ENCODE results near the gene LRRC1. TPM values are rescaled to one million over a fixed set of nuclear protein-coding genes. Genes with fewer than 3 reads are reported as not detected.

The LRRC1 gene
- total RNA-seq, 1 donor from 2014 or later = 17.8 TPM

GRCh38 chr6:53846250-53846649 is 51.4 kb downstream of the LRRC1 start:
- no peak for DNase-seq (ENCODE audit: low spot score)

- DNase-seq (ENCODE audit: low spot score) = no peak
These were observed 53.0 kb downstream of the LRRC1 start for GRCh38 chr6:53847796-53848314.

DNA sequence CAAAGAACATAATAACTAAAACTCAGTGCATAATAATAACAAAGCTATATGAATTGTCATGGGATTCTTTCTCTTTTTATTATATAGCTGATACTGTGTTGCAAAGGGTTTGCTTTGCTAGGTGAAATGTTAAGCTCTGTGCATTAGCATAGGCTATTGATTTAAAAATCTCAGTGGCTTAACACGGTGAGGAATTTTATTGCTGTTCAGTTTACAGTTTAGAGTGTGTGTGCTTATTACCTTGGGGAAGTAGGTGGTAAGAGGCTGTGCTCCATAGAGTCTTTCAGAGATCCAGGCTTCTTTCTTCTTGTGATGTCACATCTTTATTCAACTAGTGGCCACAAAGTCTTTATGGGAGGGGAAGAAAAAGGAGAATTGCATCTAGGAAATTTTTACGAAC is 55.7 kb downstream of the LRRC1 start:
- DNase-seq (ENCODE audit: low spot score) = no peak

DNA sequence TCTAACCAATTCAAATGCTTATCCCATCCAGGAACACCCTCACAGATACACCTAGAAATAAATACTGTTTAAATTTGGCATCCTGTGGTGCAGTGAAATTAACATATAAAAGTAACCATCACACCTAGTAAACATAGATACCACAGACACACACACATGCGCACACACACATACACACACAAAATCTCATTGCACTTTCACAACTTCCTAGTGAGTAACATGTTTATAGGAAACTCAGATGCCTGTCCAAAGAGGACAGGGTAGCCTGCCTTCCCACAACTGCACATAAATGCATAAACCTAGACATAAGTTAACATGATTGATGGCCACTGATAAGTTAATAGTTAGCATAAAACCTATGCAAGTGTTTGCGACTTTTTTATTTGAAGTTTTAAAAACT is 56.8 kb downstream of the LRRC1 start:
- DNase-seq (ENCODE audit: low spot score) = no peak

DNA sequence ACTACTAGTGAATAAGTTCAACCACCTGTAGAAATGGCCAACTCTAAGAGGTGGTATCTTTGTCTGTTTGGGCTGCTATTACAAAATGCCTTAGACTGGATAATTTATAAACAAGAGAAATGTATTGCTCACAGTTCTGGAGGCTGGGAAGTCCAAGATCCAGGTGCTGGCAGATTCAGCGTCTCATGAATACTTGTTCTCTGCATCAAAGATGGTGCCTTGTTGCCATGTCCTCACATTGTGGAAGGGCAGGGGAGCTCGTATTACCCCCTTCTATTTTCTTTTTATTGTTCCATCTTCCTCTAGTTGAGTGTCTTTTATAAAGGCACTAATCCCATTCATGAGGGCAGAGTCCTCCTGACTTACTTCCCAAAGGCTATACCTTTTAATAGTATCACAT is 58.0 kb downstream of the LRRC1 start:
- DNase-seq (ENCODE audit: low spot score) = no peak

DNA sequence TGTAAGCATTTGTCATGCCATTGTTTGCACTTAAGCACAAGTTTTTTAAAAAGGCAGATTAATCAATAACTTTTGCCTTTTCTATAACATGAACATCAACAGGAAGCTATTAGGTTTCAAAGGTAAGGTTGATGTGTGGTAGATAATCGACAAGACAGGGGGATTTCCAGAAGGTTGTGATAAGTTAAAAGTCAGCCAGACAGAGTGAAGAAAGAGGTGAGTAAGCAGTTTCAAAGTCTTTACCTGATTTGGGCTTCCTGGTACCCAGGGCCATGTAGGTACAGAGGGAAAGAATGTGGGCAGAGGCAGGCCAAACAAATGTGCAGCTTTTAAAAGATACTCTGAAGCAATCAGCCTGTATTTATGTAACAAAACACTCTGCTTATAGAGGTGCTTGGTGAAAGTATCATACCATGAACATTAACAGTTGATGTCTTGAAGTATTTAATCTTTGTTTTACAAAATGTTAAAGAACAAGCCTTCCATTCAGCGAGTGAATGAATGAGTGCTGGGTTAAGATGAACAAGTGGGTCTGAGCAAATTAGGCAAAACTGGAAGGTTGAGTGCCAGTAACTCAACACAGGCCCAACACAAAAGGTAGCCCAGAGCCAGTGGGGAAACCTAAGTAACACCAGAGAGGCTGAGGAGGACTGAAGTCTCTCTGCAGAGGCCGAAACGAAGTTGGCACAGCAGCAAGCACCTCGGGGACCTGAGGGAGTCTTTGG is 60.2 kb downstream of the LRRC1 start:
- DNase-seq (ENCODE audit: low spot score) = no peak

- no peak for DNase-seq (ENCODE audit: low spot score)
These were observed 61.1 kb downstream of the LRRC1 start for GRCh38 chr6:53855940-53856339.

DNA sequence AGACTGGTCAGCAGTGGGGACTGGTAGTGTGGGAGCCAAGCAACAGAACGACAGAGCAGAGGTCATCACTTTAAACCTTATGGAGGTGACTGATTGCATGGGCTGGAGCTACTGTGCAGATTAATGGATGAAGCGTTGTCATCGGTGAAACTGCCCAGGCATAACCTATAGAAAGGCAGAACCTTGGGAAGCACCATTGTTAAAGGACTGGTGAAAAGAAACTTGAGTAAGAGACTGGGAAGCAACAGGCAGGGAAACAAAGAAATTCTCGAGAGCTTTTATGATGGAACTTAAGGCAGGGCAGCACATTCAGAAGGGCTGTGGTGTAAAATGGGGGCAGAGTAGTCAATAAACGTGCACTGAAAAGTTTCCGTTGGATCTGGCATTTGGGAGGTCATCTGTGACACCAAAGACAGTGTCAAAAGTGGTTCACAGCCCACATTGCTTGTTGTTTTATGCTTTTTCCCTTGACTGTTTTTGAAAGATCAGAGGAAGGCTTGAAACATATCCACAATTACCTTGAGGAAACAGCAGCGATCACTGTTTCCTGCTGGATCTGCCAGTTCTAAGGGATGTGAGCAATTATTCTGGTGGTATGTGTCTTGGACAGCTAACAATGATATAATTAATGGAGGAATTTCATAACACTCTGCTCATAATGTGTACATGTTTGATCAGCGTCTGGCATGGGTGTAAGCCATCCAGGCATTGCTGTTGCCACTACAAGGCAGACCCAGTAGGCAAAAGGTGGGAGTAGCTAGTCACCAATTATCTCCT is 62.7 kb downstream of the LRRC1 start:
- no peak for DNase-seq (ENCODE audit: low spot score)

DNA sequence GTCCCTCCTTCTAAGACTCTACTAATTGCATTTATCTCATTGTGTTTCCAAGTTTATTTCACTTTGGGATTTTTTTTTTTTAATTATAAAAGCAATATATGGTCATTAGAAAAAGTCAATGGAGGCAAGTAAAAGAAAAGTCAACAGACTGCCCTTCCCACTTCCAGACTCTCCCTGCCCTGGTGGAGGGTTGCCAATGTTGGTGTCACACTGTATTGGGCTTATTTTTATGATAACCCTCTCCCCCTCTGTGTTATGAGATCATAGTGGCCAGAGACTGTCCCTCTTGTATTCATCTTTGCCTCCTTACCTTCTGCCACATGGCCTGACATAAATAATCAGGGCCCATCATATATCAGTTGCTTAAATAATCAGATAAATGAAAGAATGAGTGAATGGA is 63.4 kb downstream of the LRRC1 start:
- no peak for DNase-seq (ENCODE audit: low spot score)

- DNase-seq (ENCODE audit: low spot score) = no peak
These were observed 64.1 kb downstream of the LRRC1 start for GRCh38 chr6:53858913-53859312.

- no peak for DNase-seq (ENCODE audit: low spot score)
These were observed 65.7 kb downstream of the LRRC1 start for GRCh38 chr6:53860511-53860910.

DNA sequence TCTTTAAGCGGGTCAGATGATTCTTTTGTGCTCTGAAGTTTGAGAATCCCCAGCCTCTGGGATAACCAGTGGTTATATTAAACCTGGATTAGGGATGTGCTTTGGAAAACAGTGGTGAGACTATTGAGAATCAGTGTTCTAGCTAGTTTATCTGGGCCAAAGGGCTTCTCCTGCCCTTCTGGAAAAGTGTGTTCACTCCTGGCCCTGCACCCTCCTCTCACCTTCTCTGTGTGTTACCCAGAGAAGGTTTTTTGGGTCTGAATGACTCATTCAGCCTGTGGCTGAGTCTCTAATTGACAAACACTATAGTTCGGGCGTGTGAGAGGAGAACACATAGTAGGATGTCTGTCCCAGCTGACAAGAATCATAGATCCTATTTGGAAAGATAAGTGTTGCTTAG is 66.7 kb downstream of the LRRC1 start:
- DNase-seq (ENCODE audit: low spot score) = peak; percentile 75

DNA sequence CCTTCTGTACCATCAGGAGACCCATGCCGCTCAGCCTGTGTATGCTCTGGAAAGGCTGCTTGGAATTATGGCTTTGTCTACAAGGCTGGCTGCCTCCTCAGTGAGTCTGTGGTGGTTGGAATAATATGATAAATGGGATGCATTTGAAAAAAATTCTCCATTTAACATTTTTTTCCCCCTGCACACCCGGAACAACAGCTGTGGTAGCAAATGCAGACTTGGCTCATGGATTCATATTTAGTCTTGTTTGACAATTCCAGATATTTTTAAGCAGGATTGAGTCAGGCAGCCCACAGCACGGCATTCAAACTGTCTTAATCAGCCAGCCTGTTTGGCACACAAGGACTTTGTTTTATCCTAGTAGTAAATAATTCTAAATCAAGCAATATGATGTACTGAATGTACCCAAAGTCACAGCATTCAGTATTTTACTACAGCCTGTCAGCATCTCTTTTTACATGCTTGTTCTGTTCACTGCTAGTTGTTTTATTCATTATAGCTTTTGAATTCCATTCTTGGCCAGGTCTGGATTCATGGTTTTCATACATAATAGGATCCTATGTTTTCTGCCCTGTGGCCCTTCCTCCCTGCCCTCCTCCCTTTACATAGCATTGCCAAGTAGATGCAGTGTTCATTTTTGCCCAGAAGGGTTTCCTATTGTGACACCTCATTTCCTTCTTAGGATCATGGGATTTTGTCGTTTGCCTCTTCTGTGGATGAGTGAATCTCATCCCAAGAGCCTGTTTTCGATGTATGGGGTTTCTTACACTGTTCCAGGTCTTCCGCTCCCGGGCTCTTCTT is 68.1 kb downstream of the LRRC1 start:
- peak; percentile 91 for DNase-seq (ENCODE audit: low spot score)

DNA sequence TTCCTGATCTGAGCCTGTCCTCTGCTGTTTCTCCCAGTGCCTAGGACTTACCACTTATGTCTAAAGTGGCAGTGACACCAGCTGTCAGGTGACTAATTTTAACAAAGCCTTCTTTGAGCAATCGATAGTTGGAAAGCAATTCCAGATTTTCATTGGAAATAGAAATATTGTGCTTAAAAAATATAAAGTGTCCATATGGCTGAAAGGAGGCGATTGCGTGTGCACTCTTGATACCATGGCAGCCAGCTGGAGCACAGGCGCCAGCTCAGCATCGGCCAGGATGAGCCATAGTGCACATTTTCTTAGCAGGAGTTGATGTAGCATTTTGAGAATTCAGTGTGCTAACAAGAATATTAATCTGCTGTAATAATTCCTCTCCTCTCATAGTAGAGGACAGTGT is 70.0 kb downstream of the LRRC1 start:
- no peak for DNase-seq (ENCODE audit: low spot score)

GRCh38 chr6:53866226-53866625 is 71.4 kb downstream of the LRRC1 start:
- DNase-seq (ENCODE audit: low spot score) = no peak

DNA sequence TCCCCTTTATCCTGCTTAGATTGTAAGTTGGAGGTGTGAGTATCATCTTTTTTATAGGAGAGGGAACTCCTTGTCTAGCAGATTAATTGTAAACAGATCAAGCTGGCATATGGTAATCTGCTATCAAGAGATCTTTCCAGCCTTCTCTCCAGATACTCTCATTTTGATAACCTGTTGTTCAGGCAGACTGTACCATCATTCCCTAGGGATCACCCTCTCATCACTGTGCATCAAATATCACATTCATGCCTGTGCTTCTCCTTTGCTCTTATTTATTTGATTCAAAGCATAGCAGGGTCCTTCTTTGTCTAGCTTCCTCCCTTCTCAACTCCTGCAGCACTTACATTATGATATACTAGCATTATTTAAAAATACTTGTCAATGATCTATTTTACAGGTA is 73.8 kb downstream of the LRRC1 start:
- no peak for DNase-seq (ENCODE audit: low spot score)

DNA sequence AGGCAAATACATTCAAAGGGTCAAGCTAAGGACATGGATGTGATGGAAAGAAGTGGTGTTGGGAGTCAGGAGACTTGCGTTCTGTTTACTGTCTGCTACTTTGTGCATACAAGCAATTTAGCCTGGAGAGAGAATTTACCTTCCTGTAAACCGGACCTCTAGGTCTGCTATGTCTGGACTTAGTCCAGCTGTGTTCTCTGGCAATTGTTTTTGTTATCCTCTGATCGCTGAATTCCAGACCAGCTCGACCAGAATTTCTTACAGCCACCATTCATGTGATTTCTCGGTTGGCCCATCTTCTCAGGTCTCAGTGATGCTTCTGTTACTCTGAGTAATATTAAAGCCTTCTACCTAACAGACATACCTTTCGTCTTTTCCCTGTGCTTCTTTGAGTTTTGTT is 75.2 kb downstream of the LRRC1 start:
- DNase-seq (ENCODE audit: low spot score) = no peak

DNA sequence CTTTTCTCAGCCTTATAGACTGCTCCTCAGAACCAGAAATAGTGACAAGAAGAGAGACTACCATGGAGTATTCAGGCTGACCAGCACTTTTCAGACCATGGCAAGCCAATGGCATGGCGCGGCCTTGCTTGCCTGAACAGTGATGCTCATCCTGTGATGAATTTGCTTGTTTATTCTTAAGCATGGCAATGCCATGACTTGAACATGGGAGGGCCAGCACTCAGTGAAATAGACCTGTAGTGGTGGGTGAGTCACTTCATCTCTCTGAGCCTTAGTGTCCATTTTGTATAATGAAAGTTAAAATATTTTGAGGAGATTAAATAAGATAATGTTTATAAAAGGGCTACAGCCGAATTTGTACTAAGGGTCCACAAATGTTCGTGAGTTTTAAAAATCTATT is 79.1 kb downstream of the LRRC1 start:
- no peak for DNase-seq (ENCODE audit: low spot score)

GRCh38 chr6:53874964-53875363 is 80.2 kb downstream of the LRRC1 start:
- DNase-seq (ENCODE audit: low spot score) = no peak

GRCh38 chr6:53877151-53877550 is 82.3 kb downstream of the LRRC1 start:
- no peak for DNase-seq (ENCODE audit: low spot score)

DNA sequence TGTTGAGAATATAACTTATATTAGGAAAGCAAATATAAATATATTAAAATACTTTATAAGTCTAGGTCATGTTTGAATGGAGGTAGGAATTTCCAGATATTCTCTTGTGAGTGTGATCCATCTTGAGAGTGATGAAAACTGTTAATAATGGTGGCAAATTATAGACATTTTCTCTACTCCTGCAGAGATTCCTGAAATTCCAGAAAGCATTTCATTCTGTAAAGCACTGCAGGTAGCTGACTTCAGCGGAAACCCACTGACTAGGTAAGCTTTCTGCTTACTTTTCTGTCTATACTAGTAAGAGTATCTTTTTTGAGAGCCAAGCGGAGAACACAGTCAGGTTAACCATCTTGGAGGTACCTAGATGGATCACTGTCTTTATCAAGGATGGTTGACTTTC is 84.0 kb downstream of the LRRC1 start:
- DNase-seq (ENCODE audit: low spot score) = no peak

- DNase-seq (ENCODE audit: low spot score) = no peak
These were observed 84.8 kb downstream of the LRRC1 start for GRCh38 chr6:53879608-53880007.
